Measurements from ENCODE around the gene CHST8.
"Not testable (repeated sequence)": the region's sequence is repeated elsewhere in the genome, so short reads cannot be mapped to it uniquely, and the experiment has no call there.

CHST8 gene

GRCh38 chr19:33647146-33647545, 25.4 kb downstream of the CHST8 start:
- DNase-seq = no peak

GRCh38 chr19:33649627-33650305, 28.0 kb downstream of the CHST8 start:
- DNase-seq = no peak

- no peak for DNase-seq
Measured at GRCh38 chr19:33653684-33654083, 31.9 kb downstream of the CHST8 start.

GRCh38 chr19:33654840-33655508, 33.2 kb downstream of the CHST8 start:
- no peak for DNase-seq

GRCh38 chr19:33659835-33660234, 38.1 kb downstream of the CHST8 start:
- DNase-seq = no peak

GRCh38 chr19:33660410-33661124, 38.8 kb downstream of the CHST8 start:
- DNase-seq = no peak

GRCh38 chr19:33661336-33661735, 39.6 kb downstream of the CHST8 start:
- DNase-seq = no peak

- no peak for DNase-seq
Measured at GRCh38 chr19:33662391-33663092, 40.8 kb downstream of the CHST8 start.

GRCh38 chr19:33663316-33663715, 41.6 kb downstream of the CHST8 start:
- DNase-seq = not testable (repeated sequence)

- no peak for DNase-seq
Measured at GRCh38 chr19:33664744-33665143, 43.0 kb downstream of the CHST8 start.

GRCh38 chr19:33665776-33666595, 44.2 kb downstream of the CHST8 start:
- no peak for DNase-seq

- no peak for DNase-seq
Measured at GRCh38 chr19:33667141-33667650, 45.4 kb downstream of the CHST8 start.

GRCh38 chr19:33667881-33668280, 46.1 kb downstream of the CHST8 start:
- DNase-seq = no peak

GRCh38 chr19:33668968-33669367, 47.2 kb downstream of the CHST8 start:
- no peak for DNase-seq

GRCh38 chr19:33669376-33669775, 47.6 kb downstream of the CHST8 start:
- no peak for DNase-seq

GRCh38 chr19:33670398-33670797, 48.6 kb downstream of the CHST8 start:
- no peak for DNase-seq

GRCh38 chr19:33671211-33671610, 49.5 kb downstream of the CHST8 start:
- DNase-seq = no peak

GRCh38 chr19:33673258-33673875, 51.6 kb downstream of the CHST8 start:
- DNase-seq = no peak

- DNase-seq = no peak
Measured at GRCh38 chr19:33673996-33674625, 52.4 kb downstream of the CHST8 start.

GRCh38 chr19:33674626-33675367, 53.0 kb downstream of the CHST8 start:
- DNase-seq = no peak

All from 8988T (cell line).